Body of pancreas (tissue), 4 donors: ENCODE results near the gene GALNTL6.

Source experiments
- POLR2A ChIP-seq, 3 donors: fragments of 450-650 bp; IDR thresholded peaks; one replicate each; pipeline ENCODE4 v1.6.1; 2016; ENCODE audit warnings: antibody characterized with exemption in 3 of 3, mild to moderate bottlenecking in 2 of 3
- TF ChIP-seq, protein P1 (sequence below), 7 experiments: fragments of 450-650 bp in 4 of 7; fragments of 200-600 bp in 3 of 7; sonication (generic) in 3 of 7; IDR thresholded peaks; one replicate each; pipeline ENCODE4 v1.5.1; 2016 to 2019; ENCODE audit warnings: antibody characterized with exemption in 7 of 7

GRCh38 chr4:172997217-172997609 lies 1184.0 kb downstream of the GALNTL6 start:
- TF ChIP-seq, protein P1, sequence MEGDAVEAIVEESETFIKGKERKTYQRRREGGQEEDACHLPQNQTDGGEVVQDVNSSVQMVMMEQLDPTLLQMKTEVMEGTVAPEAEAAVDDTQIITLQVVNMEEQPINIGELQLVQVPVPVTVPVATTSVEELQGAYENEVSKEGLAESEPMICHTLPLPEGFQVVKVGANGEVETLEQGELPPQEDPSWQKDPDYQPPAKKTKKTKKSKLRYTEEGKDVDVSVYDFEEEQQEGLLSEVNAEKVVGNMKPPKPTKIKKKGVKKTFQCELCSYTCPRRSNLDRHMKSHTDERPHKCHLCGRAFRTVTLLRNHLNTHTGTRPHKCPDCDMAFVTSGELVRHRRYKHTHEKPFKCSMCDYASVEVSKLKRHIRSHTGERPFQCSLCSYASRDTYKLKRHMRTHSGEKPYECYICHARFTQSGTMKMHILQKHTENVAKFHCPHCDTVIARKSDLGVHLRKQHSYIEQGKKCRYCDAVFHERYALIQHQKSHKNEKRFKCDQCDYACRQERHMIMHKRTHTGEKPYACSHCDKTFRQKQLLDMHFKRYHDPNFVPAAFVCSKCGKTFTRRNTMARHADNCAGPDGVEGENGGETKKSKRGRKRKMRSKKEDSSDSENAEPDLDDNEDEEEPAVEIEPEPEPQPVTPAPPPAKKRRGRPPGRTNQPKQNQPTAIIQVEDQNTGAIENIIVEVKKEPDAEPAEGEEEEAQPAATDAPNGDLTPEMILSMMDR (IDR thresholded peaks at IDR 0.05): no peak
- TF ChIP-seq POLR2A (IDR thresholded peaks at IDR 0.05): no peak
